Endothelial cell of hepatic sinusoid (primary cell): ENCODE measurements around the gene SNAI3.

Source experiments
- in situ Hi-C: cut with HindIII; loops from 2 replicates; pipeline ENCODE4 v1.10.0; 2017; ENCODE audit warnings: low sequenced_read_pairs

The SNAI3 gene

GRCh38 chr16:88691924-88692560 lies 5.7 kb upstream of the SNAI3 start:
- in situ Hi-C loops: no loop called here

- in situ Hi-C loops: no loop called here
Observed at GRCh38 chr16:88691129-88691813, 5.0 kb upstream of the SNAI3 start.

GRCh38 chr16:88690341-88691128 lies 4.2 kb upstream of the SNAI3 start:
- in situ Hi-C loops: no loop called here

GRCh38 chr16:88688013-88688778 lies 1.9 kb upstream of the SNAI3 start:
- in situ Hi-C loops: no loop called here

- in situ Hi-C loops: no loop called here
Observed at GRCh38 chr16:88687676-88688012, 1.3 kb upstream of the SNAI3 start.

GRCh38 chr16:88687254-88687576 lies 908 bp upstream of the SNAI3 start:
- in situ Hi-C loops: no loop called here

- in situ Hi-C loops: no loop called here
Observed at GRCh38 chr16:88686062-88686438, 257 bp downstream of the SNAI3 start.

GRCh38 chr16:88685156-88686061 lies 898 bp downstream of the SNAI3 start:
- in situ Hi-C loops: no loop called here

- in situ Hi-C loops: no loop called here
Observed at GRCh38 chr16:88684569-88685155, 1.6 kb downstream of the SNAI3 start.

GRCh38 chr16:88681709-88682451 lies 4.4 kb downstream of the SNAI3 start:
- in situ Hi-C loops: no loop called here

- in situ Hi-C loops: no loop called here
Observed at GRCh38 chr16:88681084-88681680, 5.1 kb downstream of the SNAI3 start.

GRCh38 chr16:88680554-88681083 lies 5.7 kb downstream of the SNAI3 start:
- in situ Hi-C loops: no loop called here

GRCh38 chr16:88678224-88678979 lies 7.9 kb downstream of the SNAI3 start:
- in situ Hi-C loops: loop anchor here (5.0 kb wide), 2 partner anchors 36 to 109 kb away; partner anchors contain the start of gene PIEZO1

- in situ Hi-C loops: loop anchor here (5.0 kb wide), 2 partner anchors 35 to 110 kb away; partner anchors contain the start of gene PIEZO1
Observed at GRCh38 chr16:88677721-88678120, 8.6 kb downstream of the SNAI3 start.

- in situ Hi-C loops: loop anchor here (5.0 kb wide), 2 partner anchors 34 to 111 kb away; partner anchors contain the start of gene PIEZO1
Observed at GRCh38 chr16:88676502-88677242, 9.6 kb downstream of the SNAI3 start.

- in situ Hi-C loops: no loop called here
Observed at GRCh38 chr16:88673716-88674379, 12.5 kb downstream of the SNAI3 start.

GRCh38 chr16:88672776-88673175 lies 13.5 kb downstream of the SNAI3 start:
- in situ Hi-C loops: no loop called here
